Spleen (tissue), 11 donors: ENCODE data around the gene CANX. TPM values are rescaled to one million over a fixed set of nuclear protein-coding genes. Genes with fewer than 3 reads are reported as not detected.

Experiments
- DNase-seq: peaks from one replicate; pipeline ENCODE4 v3.0.0-alpha.2; 2020
- H3K27ac ChIP-seq, 8 donors: fragments of 200-600 bp; sonication (generic) in 7 of 8; 1 replicate in 4 of 8; 2 replicates in 4 of 8; pipeline versions ENCODE4 v1.5.0 to v1.8.0; 2016 to 2021; ENCODE audit warnings: inconsistent platforms in 4 of 8, mild to moderate bottlenecking in 4 of 8, moderate library complexity in 1 of 8
- H3K27me3 ChIP-seq, 7 donors: fragments of 200-600 bp; sonication (generic) in 6 of 7; replicated peaks in 1 of 7; 1 replicate in 4 of 7; 2 replicates in 3 of 7; pipeline versions ENCODE4 v1.5.0 to v1.8.0; 2016 to 2021; ENCODE audit warnings: inconsistent platforms in 3 of 7, mild to moderate bottlenecking in 1 of 7
- H3K36me3 ChIP-seq, 6 donors: fragments of 200-600 bp; sonication (generic) in 5 of 6; 1 replicate in 4 of 6; 2 replicates in 2 of 6; pipeline versions ENCODE4 v1.5.0 to v1.8.0; 2016 to 2021; ENCODE audit warnings: inconsistent platforms in 2 of 6
- H3K4me1 ChIP-seq, 6 donors: fragments of 200-600 bp; sonication (generic) in 5 of 6; 1 replicate in 3 of 6; 2 replicates in 3 of 6; pipeline versions ENCODE4 v1.5.0 to v1.8.0; 2016 to 2021; ENCODE audit warnings: inconsistent platforms in 3 of 6
- H3K4me3 ChIP-seq, 8 donors: fragments of 200-600 bp; sonication (generic) in 7 of 8; 1 replicate in 4 of 8; 2 replicates in 4 of 8; pipeline versions ENCODE4 v1.5.0 to v1.8.0; 2016 to 2021; ENCODE audit warnings: inconsistent platforms in 4 of 8, mild to moderate bottlenecking in 4 of 8, moderate library complexity in 2 of 8
- H3K9me3 ChIP-seq, 8 donors: fragments of 200-600 bp; sonication (generic) in 7 of 8; 1 replicate in 4 of 8; 2 replicates in 4 of 8; pipeline versions ENCODE4 v1.5.0 to v1.8.0; 2016 to 2021; ENCODE audit warnings: inconsistent platforms in 4 of 8
- CTCF ChIP-seq, 11 experiments: fragments of 200-600 bp in 7 of 11; fragments of 450-650 bp in 4 of 11; sonication (generic) in 4 of 11; IDR thresholded peaks in 8 of 11; conservative IDR thresholded peaks in 3 of 11; 1 replicate in 7 of 11; 2 replicates in 4 of 11; pipeline versions ENCODE4 v1.4.0 to v1.8.0; 2016 to 2021; ENCODE audit warnings: antibody characterized with exemption in 11 of 11, inconsistent platforms in 4 of 11, mild to moderate bottlenecking in 1 of 11
- POLR2A ChIP-seq, 3 donors: fragments of 450-650 bp; IDR thresholded peaks; one replicate each; pipeline ENCODE4 v1.5.1; 2017; ENCODE audit warnings: antibody characterized with exemption in 3 of 3, mild to moderate bottlenecking in 1 of 3
- POLR2AphosphoS5 ChIP-seq, 3 donors: sonication (generic); formaldehyde crosslinking; IDR thresholded peaks; one replicate each; pipeline ENCODE4 v1.5.1; 2017; ENCODE audit warnings: antibody characterized with exemption in 3 of 3
- WGBS, 5 donors: extraction: QIAGEN DNeasy Blood & Tissue Kit in 3 of 5; methylation state at CpG; one replicate each; pipeline versions ENCODE4 v1.1.5 to v1.1.7; 2013 to 2018; 5-methylcytosine and 5-hydroxymethylcytosine counted together
- intact Hi-C: fragments of 100-400 bp; cut with DNase I; formaldehyde crosslinking; loops from one replicate; pipeline ENCODE4 v1.15.0; 2023; ENCODE audit warnings: low total_unique reads
- polyA plus RNA-seq, 3 donors: library from polyadenylated mRNA; stranded (reverse); fragments of 200-250 nt; gene quantifications; one replicate each; pipeline ENCODE4 v1.2.1, GENCODE V29; 2013
- total RNA-seq, 7 donors: library from RNA; depleted of rRNA in 3 of 7; stranded (reverse); fragments of >200 nt in 3 of 7; fragmentation: NEBNext Ultra II Directional in 4 of 7; extraction: Animal tissue kit (Norgen Biotek cat#: 25700) in 4 of 7; gene quantifications; one replicate each; pipeline versions ENCODE4 v1.1.0 to v1.2.1, GENCODE V29; 2016 to 2021
- donor health status: healthy with polysubstance abuse.
- donor health status: DM: no; HTN: no; CAD: no; lungs with moderate emphysema.
- donor health status: DM: no; HTN: no; CAD: no.
- donor health status: Bipolar disorder and iron deficiency.
- donor health status: healthy.
- donor health status: DM: no; HTN: no; CAD: no.
- donor health status: DM: yes; HTN: yes; CAD: no.

CANX gene
- total and polyA plus RNA-seq, 10 donors: 36.5 to 470 (median 282) TPM

- TF ChIP-seq CTCF (IDR thresholded peaks at IDR 0.05 in 8 of 11, conservative IDR thresholded peaks at IDR 0.05 in 3 of 11): no peak
- no peak for TF ChIP-seq POLR2AphosphoS5 (IDR thresholded peaks at IDR 0.05)
- no peak for TF ChIP-seq POLR2A (IDR thresholded peaks at IDR 0.05)
- H3K4me1 ChIP-seq: peaks cover 0 to 78% (median 28%) of the 10 kb centered on the region in 6 donors
- H3K36me3 ChIP-seq: peaks cover 2 to 94% (median 82%) of the 10 kb centered on the region in 6 donors
- H3K4me3 ChIP-seq: no peak overlapping the region
- H3K27me3 ChIP-seq: no peaks in the 10 kb centered on the region
- 66 to 83% (median 78%) methylated on average over 6 of the region's 6 CpGs for WGBS, 5 donors
- H3K9me3 ChIP-seq: no peaks in the 10 kb centered on the region
- no peak for DNase-seq
- no peak overlapping the region for H3K27ac ChIP-seq
- intact Hi-C loops: no loop called here
These were observed 70.5 kb downstream of the CANX start for GRCh38 chr5:179769271-179769670.

GRCh38 chr5:179769796-179770195, 71.0 kb downstream of the CANX start:
- TF ChIP-seq CTCF (IDR thresholded peaks at IDR 0.05 in 8 of 11, conservative IDR thresholded peaks at IDR 0.05 in 3 of 11): no peak
- no peak for TF ChIP-seq POLR2A (IDR thresholded peaks at IDR 0.05)
- no peak for TF ChIP-seq POLR2AphosphoS5 (IDR thresholded peaks at IDR 0.05)
- Histone ChIP-seq H3K27ac (no peak overlapping the region), H3K9me3 (no peaks in the 10 kb centered on the region), H3K27me3 (no peaks in the 10 kb centered on the region), H3K4me1 (peaks cover 0 to 73% (median 25%) of the 10 kb centered on the region in 6 donors), H3K36me3 (peaks cover 2 to 99% (median 87%) of the 10 kb centered on the region in 6 donors), H3K4me3 (no peak overlapping the region)
- 79 to 94% (median 87%) methylated on average over 5 of the region's 5 CpGs for WGBS, 5 donors
- intact Hi-C loops: no loop called here
- no peak for DNase-seq

- 62 to 84% (median 71%) methylated on average over 4 of the region's 4 CpGs for WGBS, 5 donors
- no peaks in the 10 kb centered on the region for H3K9me3 ChIP-seq
- no peak overlapping the region for H3K4me3 ChIP-seq
- H3K36me3 ChIP-seq: peaks cover 2 to 100% (median 90%) of the 10 kb centered on the region in 6 donors
- peak overlapping the region in 1 of 8 donors; percentile 23 for H3K27ac ChIP-seq
- peak; percentile 10 for DNase-seq
- peaks cover 0 to 68% (median 21%) of the 10 kb centered on the region in 6 donors for H3K4me1 ChIP-seq
- TF ChIP-seq POLR2A (IDR thresholded peaks at IDR 0.05): no peak
- TF ChIP-seq POLR2AphosphoS5 (IDR thresholded peaks at IDR 0.05): no peak
- TF ChIP-seq CTCF (IDR thresholded peaks at IDR 0.05 in 8 of 11, conservative IDR thresholded peaks at IDR 0.05 in 3 of 11): no peak
- intact Hi-C loops: no loop called here
- H3K27me3 ChIP-seq: no peaks in the 10 kb centered on the region
These were observed 72.6 kb downstream of the CANX start for GRCh38 chr5:179771311-179771895.

GRCh38 chr5:179772351-179772750, 73.6 kb downstream of the CANX start:
- TF ChIP-seq POLR2A (IDR thresholded peaks at IDR 0.05) (no peak), CTCF (IDR thresholded peaks at IDR 0.05 in 8 of 11, conservative IDR thresholded peaks at IDR 0.05 in 3 of 11) (no peak), POLR2AphosphoS5 (IDR thresholded peaks at IDR 0.05) (no peak)
- Histone ChIP-seq H3K4me3 (no peak overlapping the region), H3K27me3 (no peaks in the 10 kb centered on the region), H3K4me1 (peaks cover 0 to 68% (median 18%) of the 10 kb centered on the region in 6 donors), H3K27ac (peak overlapping the region in 1 of 8 donors; percentile 23), H3K36me3 (peaks cover 4 to 100% (median 89%) of the 10 kb centered on the region in 6 donors), H3K9me3 (no peaks in the 10 kb centered on the region)
- intact Hi-C loops: no loop called here
- 60 to 96% (median 79%) methylated on average over 6 of the region's 6 CpGs for WGBS, 5 donors
- DNase-seq: peak; percentile 4
